ENCODE results near the gene TP53TG5.

- TF ChIP-seq CTCF (IDR thresholded peaks at IDR 0.05) = peak; percentile 97
- TF ChIP-seq POLR2AphosphoS5 (IDR thresholded peaks at IDR 0.05; ENCODE audit: low read depth, low read length) = peak; percentile 39; the same call in 1 of the 2 replicates
- no peak for TF ChIP-seq SIN3A (IDR thresholded peaks at IDR 0.05; ENCODE audit: borderline replicate concordance, insufficient read depth, low read depth, low read length)
- no peak for TF ChIP-seq REST (IDR thresholded peaks at IDR 0.05; ENCODE audit: insufficient read depth in 1 of 2, low read depth in 2 of 2, low read length in 1 of 2)
- TF ChIP-seq TCF7L2 (IDR thresholded peaks at IDR 0.05; ENCODE audit: low read depth, low read length) = no peak
These were observed 4.6 kb downstream of the TP53TG5 start for GRCh38 chr20:45373353-45374100.

Measured in Panc1 (cell line).